Fibroblast of the aortic adventitia (primary cell): ENCODE data around the gene PLAGL1. TPM values are rescaled to one million over a fixed set of nuclear protein-coding genes. Genes with fewer than 3 reads are reported as not detected.

ENCODE experiments used
- DNase-seq: peaks from one replicate; pipeline ENCODE4 v3.0.0-alpha.2; 2010; ENCODE audit warnings: low read depth
- H3K4me3 ChIP-seq: 2 replicates; pipeline ENCODE4 v1.5.1; 2011; ENCODE audit warnings: low read depth, mild to moderate bottlenecking, control low read depth, low read length, moderate library complexity
- small RNA-seq: library from RNA; depleted of rRNA; stranded (forward); fragments of <200 nt; gene quantifications from one replicate; pipeline ENCODE3, GENCODE V24; 2012
- total RNA-seq: library from RNA; depleted of rRNA; stranded (reverse); fragments of >200 nt; gene quantifications from 2 replicates; pipeline ENCODE4 v1.2.3, GENCODE V29; 2012; ENCODE audit warnings: low replicate concordance
- TF ChIP-seq, protein P1 (sequence below): IDR thresholded peaks from 2 replicates; pipeline ENCODE4 v1.5.1; 2011; ENCODE audit warnings: mild to moderate bottlenecking, low read length, control low read depth, inconsistent platforms; ENCODE audit not compliant: insufficient read depth

Gene PLAGL1
- total RNA-seq, 1 donor: 35.2 TPM

GRCh38 chr6:143896126-143896860, 111.8 kb downstream of the PLAGL1 start:
- TF ChIP-seq, protein P1, sequence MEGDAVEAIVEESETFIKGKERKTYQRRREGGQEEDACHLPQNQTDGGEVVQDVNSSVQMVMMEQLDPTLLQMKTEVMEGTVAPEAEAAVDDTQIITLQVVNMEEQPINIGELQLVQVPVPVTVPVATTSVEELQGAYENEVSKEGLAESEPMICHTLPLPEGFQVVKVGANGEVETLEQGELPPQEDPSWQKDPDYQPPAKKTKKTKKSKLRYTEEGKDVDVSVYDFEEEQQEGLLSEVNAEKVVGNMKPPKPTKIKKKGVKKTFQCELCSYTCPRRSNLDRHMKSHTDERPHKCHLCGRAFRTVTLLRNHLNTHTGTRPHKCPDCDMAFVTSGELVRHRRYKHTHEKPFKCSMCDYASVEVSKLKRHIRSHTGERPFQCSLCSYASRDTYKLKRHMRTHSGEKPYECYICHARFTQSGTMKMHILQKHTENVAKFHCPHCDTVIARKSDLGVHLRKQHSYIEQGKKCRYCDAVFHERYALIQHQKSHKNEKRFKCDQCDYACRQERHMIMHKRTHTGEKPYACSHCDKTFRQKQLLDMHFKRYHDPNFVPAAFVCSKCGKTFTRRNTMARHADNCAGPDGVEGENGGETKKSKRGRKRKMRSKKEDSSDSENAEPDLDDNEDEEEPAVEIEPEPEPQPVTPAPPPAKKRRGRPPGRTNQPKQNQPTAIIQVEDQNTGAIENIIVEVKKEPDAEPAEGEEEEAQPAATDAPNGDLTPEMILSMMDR: no peak
- H3K4me3 ChIP-seq: no peak overlapping the region
- DNase-seq: no peak

- TF ChIP-seq, protein P1: no peak
Measured at GRCh38 chr6:143894655-143895054, 113.4 kb downstream of the PLAGL1 start.

More at GRCh38 chr6:143894655-143895054, 113.4 kb downstream of the PLAGL1 start:
- DNase-seq: no peak
- no peak overlapping the region for H3K4me3 ChIP-seq

Small RNA genes within 50 kb of the gene (small RNA-seq; reads per million reads assigned to genes)
- gene RF02143: not detected

Other genes starting within 250 kb of the PLAGL1 start
- 23.0 and 46.4 TPM in 2 replicates for gene LTV1, start 164.9 kb downstream of the PLAGL1 start, total RNA-seq
- gene ZC2HC1B, start 143.8 kb downstream of the PLAGL1 start, total RNA-seq: not detected in 2 replicates
- gene SF3B5, start 87.3 kb upstream of the PLAGL1 start, total RNA-seq: 14.8 and 115 TPM in 2 replicates
- gene STX11, start 142.3 kb upstream of the PLAGL1 start, total RNA-seq: 0.16 and 3.5 TPM in 2 replicates